Kasumi-1 (cell line): ENCODE data around the gene COL6A3.
"Not testable (repeated sequence)": the region's sequence is repeated elsewhere in the genome, so short reads cannot be mapped to it uniquely, and the experiment has no call there.

ENCODE experiments used
- DNase-seq, 2 experiments: peaks; one replicate each; lab custom pipeline; 2025; lab: John Stamatoyannopoulos, UW

The COL6A3 gene

GRCh38 chr2:237383991-237384671 is 29.8 kb downstream of the COL6A3 start:
- no peak for DNase-seq

- no peak for DNase-seq
Measured at GRCh38 chr2:237380768-237381167, 33.2 kb downstream of the COL6A3 start.

GRCh38 chr2:237379636-237380035 is 34.3 kb downstream of the COL6A3 start:
- no peak for DNase-seq

- no peak for DNase-seq
Measured at GRCh38 chr2:237378650-237379049, 35.3 kb downstream of the COL6A3 start.

- no peak for DNase-seq
Measured at GRCh38 chr2:237374284-237375060, 39.5 kb downstream of the COL6A3 start.

- DNase-seq = no peak
Measured at GRCh38 chr2:237371856-237372255, 42.1 kb downstream of the COL6A3 start.

- no peak for DNase-seq
Measured at GRCh38 chr2:237365671-237366070, 48.3 kb downstream of the COL6A3 start.

- DNase-seq = no peak
Measured at GRCh38 chr2:237364655-237365054, 49.3 kb downstream of the COL6A3 start.

GRCh38 chr2:237361194-237362004 is 52.6 kb downstream of the COL6A3 start:
- no peak for DNase-seq

- DNase-seq = no peak
Measured at GRCh38 chr2:237359894-237360780, 53.8 kb downstream of the COL6A3 start.

GRCh38 chr2:237359518-237359840 is 54.5 kb downstream of the COL6A3 start:
- DNase-seq = no peak

GRCh38 chr2:237358721-237359517 is 55.0 kb downstream of the COL6A3 start:
- no peak for DNase-seq

GRCh38 chr2:237355701-237356100 is 58.3 kb downstream of the COL6A3 start:
- no peak for DNase-seq

GRCh38 chr2:237354892-237355291 is 59.1 kb downstream of the COL6A3 start:
- no peak for DNase-seq

- not testable (repeated sequence) for DNase-seq
Measured at GRCh38 chr2:237354172-237354571, 59.8 kb downstream of the COL6A3 start.

- no peak for DNase-seq
Measured at GRCh38 chr2:237353215-237353614, 60.7 kb downstream of the COL6A3 start.

GRCh38 chr2:237352279-237352845 is 61.6 kb downstream of the COL6A3 start:
- DNase-seq = no peak

- DNase-seq = no peak
Measured at GRCh38 chr2:237351796-237352195, 62.2 kb downstream of the COL6A3 start.

GRCh38 chr2:237351046-237351445 is 62.9 kb downstream of the COL6A3 start:
- no peak for DNase-seq

- no peak for DNase-seq
Measured at GRCh38 chr2:237350597-237350996, 63.4 kb downstream of the COL6A3 start.

- no peak for DNase-seq
Measured at GRCh38 chr2:237350070-237350469, 63.9 kb downstream of the COL6A3 start.
